Retina (tissue), 1 donor: ENCODE data around the gene HMX1.

Experiments
- DNase-seq: peaks from one replicate; pipeline ENCODE4 v3.0.0-alpha.2; 2016

The HMX1 gene

GRCh38 chr4:8909548-8909947, 37.9 kb upstream of the HMX1 start:
- DNase-seq: no peak

- no peak for DNase-seq
Observed at GRCh38 chr4:8908206-8908893, 36.7 kb upstream of the HMX1 start.

GRCh38 chr4:8907596-8908205, 36.1 kb upstream of the HMX1 start:
- DNase-seq: no peak

DNA sequence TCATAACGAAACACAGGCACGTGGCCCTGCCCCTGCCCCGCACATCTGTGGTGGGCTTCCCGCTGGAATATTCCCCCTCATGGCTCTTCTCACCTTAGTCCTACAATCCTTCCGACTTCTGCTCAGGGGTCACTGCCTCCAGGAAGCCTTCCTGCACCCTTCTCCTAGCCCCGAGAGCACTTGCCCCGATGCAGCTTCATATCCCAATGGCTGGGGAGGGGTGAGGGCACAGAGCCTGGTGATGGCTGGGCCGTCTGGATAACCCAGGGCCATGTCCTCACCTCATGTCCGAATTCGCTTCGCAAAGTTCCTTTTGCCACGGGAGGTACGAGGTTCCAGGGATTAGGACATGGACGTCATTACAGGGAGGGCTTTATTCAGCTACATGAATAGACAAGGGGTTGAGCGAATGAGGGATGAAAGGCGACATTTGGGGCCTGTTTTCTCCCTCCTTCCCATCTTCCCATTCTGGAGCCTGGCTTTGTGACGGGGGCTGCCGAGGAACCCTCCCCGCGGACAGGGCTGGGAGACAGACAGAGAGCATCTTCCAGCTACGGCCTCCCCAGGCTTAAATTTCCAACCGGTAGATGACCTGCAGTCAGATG, 35.5 kb upstream of the HMX1 start:
- DNase-seq: no peak

DNA sequence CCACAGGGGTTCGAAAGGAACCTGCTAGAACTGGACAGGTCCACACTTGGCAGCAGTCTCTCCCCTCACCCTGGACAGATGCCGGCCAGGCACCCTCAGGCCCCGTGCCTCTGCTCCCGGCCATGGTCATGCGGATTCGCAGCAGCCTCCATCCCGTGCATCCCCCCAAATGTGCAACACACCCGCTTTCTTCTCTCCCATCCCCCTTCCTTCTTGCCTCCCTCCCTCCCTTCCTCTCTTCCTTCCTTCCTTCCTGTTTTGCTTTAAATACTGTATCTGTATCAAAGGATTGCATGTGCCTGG, 35.0 kb upstream of the HMX1 start:
- no peak for DNase-seq

GRCh38 chr4:8905773-8906667, 34.4 kb upstream of the HMX1 start:
- no peak for DNase-seq

GRCh38 chr4:8905226-8905772, 33.7 kb upstream of the HMX1 start:
- no peak for DNase-seq

GRCh38 chr4:8904666-8905065, 33.0 kb upstream of the HMX1 start:
- no peak for DNase-seq

DNA sequence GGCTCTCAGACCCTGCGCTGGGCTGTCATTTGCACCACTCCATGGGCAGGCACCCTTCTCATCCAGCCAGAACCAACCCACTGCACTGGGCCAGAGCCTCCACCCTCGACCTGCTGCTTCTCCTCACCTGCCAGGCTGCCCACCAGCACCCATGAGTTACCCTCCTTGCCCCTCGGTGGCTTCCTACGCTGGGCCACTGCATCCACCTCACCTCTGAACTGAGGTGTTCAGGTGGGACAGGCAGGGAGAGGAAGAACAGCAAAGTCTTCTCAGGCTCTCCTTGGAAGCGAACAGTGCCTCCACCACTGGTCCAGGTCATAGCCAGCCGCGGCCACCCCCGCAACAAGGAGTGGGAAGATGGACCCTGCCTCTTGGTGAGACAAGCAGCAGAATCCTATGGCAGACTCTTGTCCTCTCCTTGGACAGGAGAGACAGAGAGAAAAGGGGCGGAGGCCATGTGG, 32.4 kb upstream of the HMX1 start:
- DNase-seq: no peak

GRCh38 chr4:8901335-8901734, 29.7 kb upstream of the HMX1 start:
- DNase-seq: no peak

GRCh38 chr4:8900588-8900987, 28.9 kb upstream of the HMX1 start:
- DNase-seq: no peak

DNA sequence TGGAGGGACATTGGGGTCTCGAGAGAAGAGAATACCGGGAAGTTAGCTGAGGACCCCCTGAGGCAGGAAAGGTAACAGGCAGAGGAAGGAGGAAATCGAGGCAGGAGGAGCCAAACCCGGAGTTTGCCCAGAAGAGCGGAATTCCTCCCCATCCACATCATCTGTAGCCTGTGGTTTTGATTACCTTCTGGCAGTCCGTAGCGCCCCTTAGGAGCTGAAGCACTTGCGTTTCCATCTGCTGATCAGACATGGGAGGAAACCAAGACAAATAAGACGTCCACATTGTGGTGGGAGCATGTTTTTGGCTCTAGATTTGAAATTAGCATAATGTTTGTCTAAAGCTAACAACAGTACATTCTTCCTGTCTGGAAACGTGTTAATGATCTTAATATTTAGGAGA, 26.8 kb upstream of the HMX1 start:
- no peak for DNase-seq

- no peak for DNase-seq
Observed at GRCh38 chr4:8897251-8898167, 25.9 kb upstream of the HMX1 start.

DNA sequence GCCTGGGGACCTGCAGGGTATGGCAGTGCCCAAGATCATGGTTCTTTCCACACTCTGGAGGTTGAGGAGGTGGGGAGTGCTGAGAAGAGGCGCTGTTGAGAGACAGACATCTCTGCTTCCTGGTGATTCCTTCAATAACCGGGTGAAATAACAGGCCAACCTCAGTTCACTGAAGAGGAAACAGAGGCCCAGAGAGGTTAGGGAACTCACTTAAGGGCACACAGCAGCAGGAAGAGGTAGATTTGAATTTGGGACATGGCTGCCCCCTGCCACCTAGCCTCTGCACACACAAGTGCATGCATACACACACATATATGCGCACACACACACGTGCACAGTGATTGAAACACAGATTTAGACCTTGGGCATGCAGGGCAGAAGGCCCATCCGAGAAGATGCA, 24.9 kb upstream of the HMX1 start:
- DNase-seq: no peak

DNA sequence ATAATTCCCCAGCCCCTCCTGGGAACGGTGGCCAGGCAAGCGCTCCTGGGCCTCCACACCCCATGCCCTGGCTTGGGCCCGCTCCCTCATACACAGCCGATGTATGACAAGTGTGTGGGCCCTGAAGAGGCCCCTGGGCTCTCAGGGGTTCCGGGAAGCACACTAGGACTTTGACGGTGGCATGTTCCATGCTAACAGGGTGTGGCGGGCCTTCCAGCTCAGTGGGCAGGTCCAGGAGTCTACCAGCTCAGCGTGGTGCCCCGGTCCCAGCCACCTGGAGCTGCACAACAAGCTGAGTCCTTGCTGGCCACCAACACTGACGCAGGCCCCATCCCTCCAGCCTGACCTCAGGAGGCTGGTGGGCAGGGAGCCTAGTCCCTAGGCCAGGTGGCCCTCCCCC, 24.4 kb upstream of the HMX1 start:
- no peak for DNase-seq

DNA sequence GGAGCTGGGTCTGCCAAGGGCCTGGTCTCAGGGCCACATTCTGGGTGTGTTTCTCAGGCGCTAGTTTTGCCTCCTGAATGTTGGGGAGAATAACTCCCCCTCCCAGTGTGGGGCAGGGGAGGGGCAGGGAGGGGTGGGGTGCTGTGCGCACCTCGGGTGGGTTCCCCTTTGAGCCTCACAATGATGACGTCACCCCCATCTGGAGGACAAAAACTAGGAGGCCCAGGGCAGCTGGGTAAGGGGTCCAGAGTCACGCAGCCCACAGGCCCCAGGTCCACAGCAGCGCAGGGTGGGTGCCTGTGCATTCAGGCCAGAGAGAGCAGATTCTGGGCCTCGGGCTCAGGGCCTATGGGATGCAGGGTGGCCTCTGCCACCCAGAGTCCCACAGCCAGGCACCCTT, 23.7 kb upstream of the HMX1 start:
- DNase-seq: no peak

DNA sequence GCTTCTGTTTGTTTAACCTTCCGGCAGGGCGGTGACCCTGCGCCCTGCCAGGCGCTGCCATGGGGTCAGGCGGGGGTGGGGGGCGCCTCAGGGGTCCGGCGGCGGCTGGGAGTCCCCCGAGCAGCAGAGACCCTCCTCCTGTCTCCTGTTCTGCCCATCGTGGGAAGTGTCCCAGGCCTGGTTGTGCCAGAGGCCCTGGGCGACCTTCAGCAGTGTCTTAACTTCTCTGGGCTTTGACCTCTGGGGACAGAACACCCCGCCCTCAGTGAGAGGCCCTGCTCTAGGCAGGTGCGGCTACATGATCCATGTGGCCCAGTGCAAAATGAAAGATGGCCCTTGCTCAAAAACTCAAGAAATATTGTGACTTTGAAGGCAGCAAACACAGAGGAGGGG, 22.8 kb upstream of the HMX1 start:
- DNase-seq: no peak

DNA sequence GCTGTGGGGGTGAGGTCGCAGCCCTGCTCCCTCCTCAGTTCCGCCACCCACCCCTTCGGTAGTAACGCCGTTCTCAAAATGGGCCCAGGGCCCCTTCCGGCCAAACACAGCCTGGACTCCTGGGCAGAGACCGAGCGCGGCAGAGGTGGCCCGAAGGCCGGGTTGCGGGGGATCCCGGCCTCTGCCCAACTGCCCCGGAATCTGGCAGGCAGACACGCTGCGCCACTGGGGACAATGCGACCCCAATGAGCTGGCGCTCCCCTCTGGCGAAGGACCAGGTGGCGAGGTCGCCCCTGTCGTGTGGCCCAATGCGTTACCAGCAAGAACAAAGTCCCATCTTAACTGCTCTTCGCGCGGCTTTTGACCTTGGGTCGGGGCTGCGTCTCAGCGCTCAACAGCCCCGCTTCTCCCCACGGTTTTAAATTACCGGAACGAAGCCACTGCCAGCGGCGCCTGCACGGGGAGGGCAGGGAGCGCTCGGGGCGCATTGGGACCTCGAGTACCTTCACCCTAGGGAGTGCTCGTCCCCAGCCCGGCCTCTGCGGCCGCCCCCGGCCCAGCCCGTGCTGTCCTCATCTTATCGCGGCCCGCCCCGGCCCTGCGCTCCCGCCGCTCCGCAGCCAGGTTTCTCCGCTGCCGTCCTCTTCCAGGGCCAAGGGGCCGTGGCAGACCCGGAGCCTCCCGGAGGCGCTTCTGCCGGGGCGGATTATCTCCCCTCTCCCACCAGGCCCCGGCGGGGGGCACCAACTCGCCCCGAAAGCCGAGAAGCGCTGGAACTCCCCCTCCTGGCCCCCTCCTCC, 22.2 kb upstream of the HMX1 start:
- peak; percentile 81 for DNase-seq

DNA sequence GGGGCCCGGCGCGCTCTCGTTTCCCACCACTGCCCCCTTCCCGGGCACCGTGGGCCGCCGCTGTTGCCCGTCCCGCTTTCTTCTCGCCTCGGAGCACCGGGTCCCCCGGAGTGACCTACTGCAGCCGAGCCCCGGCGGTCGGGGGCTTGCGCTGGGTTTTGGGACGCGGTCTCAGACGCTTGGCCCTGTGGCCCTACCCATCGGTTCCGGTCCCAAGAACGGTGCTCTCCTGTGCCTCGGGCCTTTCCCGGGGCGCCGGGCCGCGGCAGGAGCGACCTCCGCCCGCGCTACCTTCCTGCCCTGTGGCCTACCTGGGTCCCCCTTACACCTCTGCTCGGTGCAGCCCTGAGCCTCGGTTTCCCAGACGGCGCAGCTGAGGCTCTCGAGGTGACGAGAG, 21.6 kb upstream of the HMX1 start:
- DNase-seq: peak; percentile 74

GRCh38 chr4:8892556-8893226, 21.1 kb upstream of the HMX1 start:
- DNase-seq: peak; percentile 74
